NT2/D1 (cell line): ENCODE results near the gene FKBP11.

Source experiments
- DNase-seq: peaks from one replicate; pipeline ENCODE4 v3.0.0-alpha.2; 2011; ENCODE audit warnings: low read depth, low spot score
- H3K27me3 ChIP-seq: 2 replicates; pipeline ENCODE4 v1.6.0; 2011; ENCODE audit warnings: mild to moderate bottlenecking; ENCODE audit not compliant: insufficient read length, insufficient read depth
- H3K36me3 ChIP-seq: 2 replicates; pipeline ENCODE4 v1.6.1; 2011; ENCODE audit warnings: mild to moderate bottlenecking, low read length, mixed read lengths; ENCODE audit not compliant: insufficient read depth, insufficient read length
- H3K4me1 ChIP-seq: 2 replicates; pipeline ENCODE4 v1.5.1; 2011; ENCODE audit not compliant: insufficient read depth, insufficient read length
- H3K4me3 ChIP-seq: 2 replicates; pipeline ENCODE4 v1.5.1; 2011; ENCODE audit warnings: low read depth; ENCODE audit not compliant: insufficient read length
- H3K9ac ChIP-seq: 2 replicates; pipeline ENCODE4 v1.6.0; 2011; ENCODE audit warnings: low read depth; ENCODE audit not compliant: insufficient read length
- H3K9me3 ChIP-seq: 2 replicates; pipeline ENCODE4 v1.5.1; 2011; ENCODE audit warnings: mild to moderate bottlenecking, low read length; ENCODE audit not compliant: insufficient read depth
- SUZ12 ChIP-seq: IDR thresholded peaks from 2 replicates; pipeline ENCODE4 v1.6.1; 2011; ENCODE audit not compliant: insufficient read length, insufficient read depth; ENCODE audit errors: extremely low read depth
- YY1 ChIP-seq: IDR thresholded peaks from 2 replicates; pipeline ENCODE4 v1.6.1; 2011; ENCODE audit not compliant: insufficient read length, insufficient read depth
- ZNF274 ChIP-seq: IDR thresholded peaks from 2 replicates; pipeline ENCODE4 v1.6.1; 2011; ENCODE audit warnings: mild to moderate bottlenecking, low read depth, low read length

Gene FKBP11

DNA sequence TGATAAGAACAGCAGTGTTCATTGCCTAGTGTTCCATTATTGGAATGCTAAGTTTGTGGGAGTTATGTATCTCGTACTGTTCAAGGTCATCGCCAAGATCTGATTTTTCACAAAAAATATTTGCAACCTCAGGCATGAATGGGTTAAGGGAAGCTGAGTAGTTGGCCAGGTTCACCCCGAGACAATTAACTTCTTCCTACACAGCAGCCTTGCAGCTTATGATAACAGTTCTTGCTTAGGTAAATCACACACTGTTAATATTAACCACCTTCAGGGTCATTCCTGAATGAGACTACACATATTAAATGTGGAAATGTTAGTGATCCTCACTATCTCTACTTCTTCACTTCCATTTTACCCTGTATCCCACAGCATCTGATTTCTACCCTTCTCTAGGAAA lies 18.0 kb downstream of the FKBP11 start:
- Histone ChIP-seq H3K9ac (no peak overlapping the region), H3K4me1 (no peaks in the 10 kb centered on the region), H3K36me3 (no peaks in the 10 kb centered on the region), H3K9me3 (no peaks in the 10 kb centered on the region), H3K27me3 (peaks cover 2% of the 10 kb centered on the region), H3K4me3 (no peak overlapping the region)
- TF ChIP-seq SUZ12 (no peak), ZNF274 (no peak), YY1 (no peak)
- DNase-seq: no peak

DNA sequence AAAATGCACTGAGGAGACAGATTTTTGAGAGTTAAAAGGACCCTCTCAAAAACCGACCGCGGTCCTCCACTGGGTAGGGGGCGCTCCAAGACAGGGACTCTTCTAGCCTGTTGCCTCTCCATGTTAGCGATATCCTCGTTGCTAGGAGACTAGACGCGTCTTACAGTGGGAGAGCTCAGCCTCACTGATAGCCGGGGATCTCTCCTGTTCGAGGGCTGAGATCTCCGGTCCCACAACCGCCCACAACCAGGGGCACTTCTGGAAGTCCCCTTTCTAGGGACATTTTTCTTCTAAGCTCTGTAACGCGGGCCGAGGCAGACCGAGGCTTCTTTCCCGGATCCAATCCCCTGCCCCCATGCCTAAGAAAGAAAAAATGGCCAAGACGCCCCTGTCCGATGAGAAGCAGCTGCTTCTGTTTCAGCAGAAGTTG lies 21.3 kb downstream of the FKBP11 start:
- Histone ChIP-seq H3K4me1 (no peaks in the 10 kb centered on the region), H3K4me3 (no peak overlapping the region), H3K9me3 (no peaks in the 10 kb centered on the region), H3K36me3 (no peaks in the 10 kb centered on the region), H3K9ac (peak overlapping the region; percentile 72), H3K27me3 (peaks cover 2% of the 10 kb centered on the region)
- DNase-seq: peak; percentile 84
- no peak for TF ChIP-seq SUZ12
- no peak for TF ChIP-seq YY1
- TF ChIP-seq ZNF274: no peak

DNA sequence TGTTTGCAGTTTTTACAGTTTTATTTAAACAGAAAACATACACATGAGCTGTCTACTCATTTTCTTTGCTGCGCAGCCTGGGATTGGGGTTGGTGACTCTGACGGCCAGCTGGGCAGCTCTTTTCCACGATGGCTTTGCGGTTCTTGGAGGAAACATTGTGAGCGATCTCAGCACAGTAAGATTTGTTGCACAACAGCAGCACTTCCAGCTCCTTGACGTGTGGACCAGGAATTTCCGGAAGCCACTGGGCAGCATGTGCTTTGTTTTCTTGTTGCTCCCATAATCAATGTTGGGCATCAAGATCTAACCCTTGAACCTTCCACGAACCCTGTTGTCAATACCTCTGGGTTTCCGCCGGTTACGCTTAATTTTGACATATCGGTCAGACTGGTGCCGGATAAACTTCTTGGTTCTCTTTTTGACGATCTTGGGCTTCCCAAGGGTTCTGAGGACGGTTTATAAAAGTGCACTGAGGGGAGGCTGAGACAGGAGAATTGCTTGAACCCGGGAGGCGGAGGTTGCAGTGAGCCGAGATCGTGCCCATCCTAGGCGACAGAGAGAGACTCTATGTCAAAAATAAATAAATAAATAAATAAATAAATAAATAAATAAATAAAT lies 21.8 kb downstream of the FKBP11 start:
- no peak for DNase-seq
- H3K4me3 ChIP-seq: no peak overlapping the region
- no peaks in the 10 kb centered on the region for H3K36me3 ChIP-seq
- no peak overlapping the region for H3K9ac ChIP-seq
- TF ChIP-seq YY1 (no peak), ZNF274 (no peak), SUZ12 (no peak)
- H3K9me3 ChIP-seq: no peaks in the 10 kb centered on the region
- H3K27me3 ChIP-seq: peaks cover 2% of the 10 kb centered on the region
- no peaks in the 10 kb centered on the region for H3K4me1 ChIP-seq

- TF ChIP-seq ZNF274 (no peak), YY1 (no peak), SUZ12 (no peak)
- no peak for DNase-seq
- Histone ChIP-seq H3K36me3 (no peaks in the 10 kb centered on the region), H3K9me3 (no peaks in the 10 kb centered on the region), H3K4me1 (no peaks in the 10 kb centered on the region), H3K4me3 (no peak overlapping the region), H3K9ac (no peak overlapping the region), H3K27me3 (peaks cover 2% of the 10 kb centered on the region)
Measured at GRCh38 chr12:48901278-48901677, 24.0 kb downstream of the FKBP11 start.

DNA sequence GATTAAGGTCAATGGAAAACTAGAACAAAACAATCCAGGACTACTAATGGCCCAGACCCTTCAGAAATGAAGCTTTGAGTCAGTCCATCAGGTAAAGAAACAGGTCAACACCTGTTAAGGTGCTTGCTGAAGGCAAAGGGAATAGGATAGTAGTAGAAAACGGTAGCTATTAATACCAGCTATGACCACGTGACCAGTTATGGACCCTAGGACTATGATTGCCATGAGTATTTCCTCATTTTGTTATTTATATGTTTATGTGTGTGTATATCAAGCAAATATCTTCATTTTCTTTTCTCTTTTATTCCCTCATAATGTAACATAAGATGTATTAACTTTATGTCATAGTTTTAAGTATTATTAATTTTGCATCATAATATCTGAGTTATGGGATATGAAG lies 25.6 kb downstream of the FKBP11 start:
- no peak overlapping the region for H3K9ac ChIP-seq
- TF ChIP-seq ZNF274 (no peak), YY1 (no peak), SUZ12 (no peak)
- no peaks in the 10 kb centered on the region for H3K9me3 ChIP-seq
- no peak for DNase-seq
- no peak overlapping the region for H3K4me3 ChIP-seq
- H3K36me3 ChIP-seq: no peaks in the 10 kb centered on the region
- H3K27me3 ChIP-seq: no peaks in the 10 kb centered on the region
- no peaks in the 10 kb centered on the region for H3K4me1 ChIP-seq

GRCh38 chr12:48894271-48894670 lies 31.0 kb downstream of the FKBP11 start:
- H3K36me3 ChIP-seq: no peaks in the 10 kb centered on the region
- TF ChIP-seq SUZ12: no peak
- no peak for TF ChIP-seq YY1
- no peak for TF ChIP-seq ZNF274
- no peak for DNase-seq
- H3K27me3 ChIP-seq: peaks cover 8% of the 10 kb centered on the region
- H3K4me3 ChIP-seq: no peak overlapping the region
- peaks cover 2% of the 10 kb centered on the region for H3K4me1 ChIP-seq
- H3K9ac ChIP-seq: no peak overlapping the region
- no peaks in the 10 kb centered on the region for H3K9me3 ChIP-seq

DNA sequence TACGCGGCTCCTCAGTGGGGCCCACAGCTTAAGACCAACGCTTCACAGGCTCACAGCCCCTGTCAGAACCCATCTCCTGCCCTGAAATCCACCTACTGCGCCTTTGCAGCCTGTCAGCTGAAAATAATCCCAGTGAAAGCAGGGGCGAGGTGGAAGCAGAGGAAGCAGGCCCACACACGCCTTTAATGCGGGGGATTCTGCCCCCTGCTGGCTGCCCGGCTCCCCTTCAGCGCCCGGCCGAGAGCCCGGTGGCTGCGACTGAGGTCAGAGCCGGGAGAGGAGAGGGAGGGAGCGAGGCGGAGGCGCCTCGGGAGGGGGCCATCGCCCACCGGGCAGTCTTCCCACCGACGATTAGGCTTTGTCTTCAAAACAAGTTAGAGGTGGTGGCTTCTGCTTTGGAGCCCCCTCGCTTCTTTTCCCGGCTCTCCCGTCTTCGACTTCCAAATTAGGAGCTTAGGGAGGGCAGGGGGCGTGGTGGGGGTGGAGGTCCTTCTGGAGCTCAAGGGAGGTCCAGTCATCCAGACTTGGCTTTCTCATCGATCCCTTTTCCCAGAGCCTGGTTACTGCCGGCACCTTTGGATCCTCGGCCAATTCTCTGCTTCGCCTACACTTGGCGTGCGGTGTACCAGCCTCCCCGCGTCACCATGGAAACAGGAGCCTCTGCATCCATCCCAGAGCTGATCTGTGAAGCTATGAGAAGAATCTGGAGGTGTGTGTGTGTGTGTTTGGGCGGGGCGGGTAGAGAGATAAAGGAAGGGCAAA lies 34.5 kb downstream of the FKBP11 start:
- Histone ChIP-seq H3K9me3 (no peaks in the 10 kb centered on the region), H3K36me3 (no peaks in the 10 kb centered on the region), H3K4me1 (peaks cover 2% of the 10 kb centered on the region), H3K4me3 (peak overlapping the region; percentile 21), H3K27me3 (peaks cover 8% of the 10 kb centered on the region), H3K9ac (peak overlapping the region; percentile 65)
- no peak for DNase-seq
- TF ChIP-seq ZNF274 (no peak), YY1 (no peak), SUZ12 (no peak)
